Astrocyte (in vitro differentiated cells and primary cell): Measurements from ENCODE around the gene TSPAN32.

ENCODE experiments used
- EZH2 ChIP-seq: IDR thresholded peaks from 2 replicates; pipeline ENCODE4 v1.6.1; 2012; ENCODE audit warnings: mild to moderate bottlenecking, low read length, inconsistent platforms; ENCODE audit not compliant: insufficient read depth
- TF ChIP-seq, protein P1 (sequence below): IDR thresholded peaks from 2 replicates; pipeline ENCODE4 v1.5.1; 2011; ENCODE audit warnings: low read depth, mild to moderate bottlenecking, inconsistent platforms, low read length, moderate library complexity; ENCODE audit not compliant: insufficient read depth

- TF ChIP-seq, protein P1, sequence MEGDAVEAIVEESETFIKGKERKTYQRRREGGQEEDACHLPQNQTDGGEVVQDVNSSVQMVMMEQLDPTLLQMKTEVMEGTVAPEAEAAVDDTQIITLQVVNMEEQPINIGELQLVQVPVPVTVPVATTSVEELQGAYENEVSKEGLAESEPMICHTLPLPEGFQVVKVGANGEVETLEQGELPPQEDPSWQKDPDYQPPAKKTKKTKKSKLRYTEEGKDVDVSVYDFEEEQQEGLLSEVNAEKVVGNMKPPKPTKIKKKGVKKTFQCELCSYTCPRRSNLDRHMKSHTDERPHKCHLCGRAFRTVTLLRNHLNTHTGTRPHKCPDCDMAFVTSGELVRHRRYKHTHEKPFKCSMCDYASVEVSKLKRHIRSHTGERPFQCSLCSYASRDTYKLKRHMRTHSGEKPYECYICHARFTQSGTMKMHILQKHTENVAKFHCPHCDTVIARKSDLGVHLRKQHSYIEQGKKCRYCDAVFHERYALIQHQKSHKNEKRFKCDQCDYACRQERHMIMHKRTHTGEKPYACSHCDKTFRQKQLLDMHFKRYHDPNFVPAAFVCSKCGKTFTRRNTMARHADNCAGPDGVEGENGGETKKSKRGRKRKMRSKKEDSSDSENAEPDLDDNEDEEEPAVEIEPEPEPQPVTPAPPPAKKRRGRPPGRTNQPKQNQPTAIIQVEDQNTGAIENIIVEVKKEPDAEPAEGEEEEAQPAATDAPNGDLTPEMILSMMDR, result no peak
- no peak for TF ChIP-seq EZH2
Observed at GRCh38 chr11:2329551-2329950, 27.7 kb downstream of the TSPAN32 start.
